ES-I3 (cell line): ENCODE data around the gene KRT3.
"Not testable (repeated sequence)": the region's sequence is repeated elsewhere in the genome, so short reads cannot be mapped to it uniquely, and the experiment has no call there.

Source experiments
- H3K36me3 ChIP-seq: 2 replicates; pipeline ENCODE4 v1.6.1; 2013; ENCODE audit warnings: mild to moderate bottlenecking, low read length, control low read depth, moderate library complexity; ENCODE audit not compliant: insufficient read depth
- H3K4me1 ChIP-seq: 2 replicates; pipeline ENCODE4 v1.6.1; 2013; ENCODE audit warnings: mild to moderate bottlenecking, control low read depth, low read length; ENCODE audit not compliant: insufficient read depth
- H3K9ac ChIP-seq: 2 replicates; pipeline ENCODE4 v1.6.1; 2013; ENCODE audit warnings: low read depth, mild to moderate bottlenecking, low read length, moderate library complexity
- H3K9me3 ChIP-seq: 2 replicates; pipeline ENCODE4 v1.6.1; 2013; ENCODE audit warnings: mild to moderate bottlenecking, low read length, moderate library complexity; ENCODE audit not compliant: control insufficient read depth, insufficient read depth

KRT3 gene

GRCh38 chr12:52801773-52802172, 5.9 kb upstream of the KRT3 start:
- Histone ChIP-seq H3K36me3 (no peaks in the 10 kb centered on the region), H3K9ac (no peak overlapping the region), H3K4me1 (peaks cover 21% of the 10 kb centered on the region), H3K9me3 (no peaks in the 10 kb centered on the region)

GRCh38 chr12:52800259-52800917, 4.5 kb upstream of the KRT3 start:
- no peak overlapping the region for H3K9ac ChIP-seq
- no peaks in the 10 kb centered on the region for H3K9me3 ChIP-seq
- peaks cover 18% of the 10 kb centered on the region for H3K4me1 ChIP-seq
- no peaks in the 10 kb centered on the region for H3K36me3 ChIP-seq

GRCh38 chr12:52799505-52800211, 3.7 kb upstream of the KRT3 start:
- Histone ChIP-seq H3K9me3 (no peaks in the 10 kb centered on the region), H3K9ac (no peak overlapping the region), H3K36me3 (no peaks in the 10 kb centered on the region), H3K4me1 (peaks cover 14% of the 10 kb centered on the region; the same call in 1 of the 2 replicates)

- Histone ChIP-seq H3K9me3 (no peaks in the 10 kb centered on the region), H3K4me1 (peaks cover 14% of the 10 kb centered on the region; the same call in 1 of the 2 replicates), H3K36me3 (no peaks in the 10 kb centered on the region), H3K9ac (no peak overlapping the region)
Observed at GRCh38 chr12:52798671-52799504, 3.0 kb upstream of the KRT3 start.

GRCh38 chr12:52798003-52798670, 2.2 kb upstream of the KRT3 start:
- Histone ChIP-seq H3K9me3 (no peaks in the 10 kb centered on the region), H3K36me3 (no peaks in the 10 kb centered on the region), H3K9ac (no peak overlapping the region), H3K4me1 (peaks cover 14% of the 10 kb centered on the region; the same call in 1 of the 2 replicates)

GRCh38 chr12:52797529-52797894, 1.6 kb upstream of the KRT3 start:
- H3K36me3 ChIP-seq = no peaks in the 10 kb centered on the region
- H3K9me3 ChIP-seq = no peaks in the 10 kb centered on the region
- H3K4me1 ChIP-seq = peaks cover 14% of the 10 kb centered on the region; the same call in 1 of the 2 replicates
- H3K9ac ChIP-seq = no peak overlapping the region

- Histone ChIP-seq H3K9ac (no peak overlapping the region), H3K4me1 (peaks cover 14% of the 10 kb centered on the region; the same call in 1 of the 2 replicates), H3K36me3 (no peaks in the 10 kb centered on the region), H3K9me3 (no peaks in the 10 kb centered on the region)
Observed at GRCh38 chr12:52796839-52797528, 1.1 kb upstream of the KRT3 start.

- peaks cover 14% of the 10 kb centered on the region; the same call in 1 of the 2 replicates for H3K4me1 ChIP-seq
- H3K36me3 ChIP-seq = no peaks in the 10 kb centered on the region
- H3K9ac ChIP-seq = no peak overlapping the region
- no peaks in the 10 kb centered on the region for H3K9me3 ChIP-seq
Observed at GRCh38 chr12:52796429-52796794, 495 bp upstream of the KRT3 start.

- not testable (repeated sequence) for H3K9ac ChIP-seq, H3K4me1 ChIP-seq, H3K36me3 ChIP-seq, H3K9me3 ChIP-seq
Observed at GRCh38 chr12:52795332-52795674, 614 bp downstream of the KRT3 start.

GRCh38 chr12:52794479-52795331, 1.2 kb downstream of the KRT3 start:
- H3K4me1 ChIP-seq = peaks cover 2% of the 10 kb centered on the region; the same call in 1 of the 2 replicates
- H3K9ac ChIP-seq = no peak overlapping the region

GRCh38 chr12:52792185-52793029, 3.5 kb downstream of the KRT3 start:
- no peaks in the 10 kb centered on the region for H3K36me3 ChIP-seq
- H3K9me3 ChIP-seq = no peaks in the 10 kb centered on the region
- no peak overlapping the region for H3K9ac ChIP-seq
- no peaks in the 10 kb centered on the region for H3K4me1 ChIP-seq

More at GRCh38 chr12:52794479-52795331, 1.2 kb downstream of the KRT3 start:
- H3K36me3 ChIP-seq = no peaks in the 10 kb centered on the region
- no peaks in the 10 kb centered on the region for H3K9me3 ChIP-seq

GRCh38 chr12:52791271-52792184, 4.4 kb downstream of the KRT3 start:
- no peaks in the 10 kb centered on the region for H3K4me1 ChIP-seq
- H3K9ac ChIP-seq = no peak overlapping the region
- H3K9me3 ChIP-seq = no peaks in the 10 kb centered on the region
- H3K36me3 ChIP-seq = no peaks in the 10 kb centered on the region
